Stomach (tissue), 9 donors: ENCODE results near the gene PCDH15. TPM values are rescaled to one million over a fixed set of nuclear protein-coding genes. Genes with fewer than 3 reads are reported as not detected.
"Not testable (repeated sequence)": the region's sequence is repeated elsewhere in the genome, so short reads cannot be mapped to it uniquely, and the experiment has no call there.

Experiments
- DNase-seq, 2 donors: peaks; one replicate each; pipeline versions ENCODE4 v3.0.0 to v3.0.0-alpha.2; 2013 to 2019
- H3K27ac ChIP-seq, 5 donors: fragments of 200-600 bp in 4 of 5; sonication (generic) in 4 of 5; one replicate each; pipeline ENCODE4 v1.5.1; 2013 to 2019; ENCODE audit warnings: mild to moderate bottlenecking in 1 of 5, moderate library complexity in 1 of 5
- H3K27me3 ChIP-seq, 3 donors: fragments of 200-600 bp; sonication (generic); one replicate each; pipeline ENCODE4 v1.5.1; 2017 to 2019; ENCODE audit warnings: mixed run types in 1 of 3
- H3K36me3 ChIP-seq, 4 donors: fragments of 200-600 bp; sonication (generic); 1 replicate in 3 of 4; 2 replicates in 1 of 4; pipeline ENCODE4 v1.5.1; 2016 to 2019
- H3K4me1 ChIP-seq, 4 donors: fragments of 200-600 bp; sonication (generic); one replicate each; pipeline ENCODE4 v1.5.1; 2016 to 2019
- H3K4me3 ChIP-seq, 4 donors: fragments of 200-600 bp; sonication (generic) in 3 of 4; one replicate each; pipeline ENCODE4 v1.5.1; 2016 to 2019; ENCODE audit warnings: mild to moderate bottlenecking in 1 of 4
- H3K9me3 ChIP-seq, 4 donors: fragments of 200-600 bp; sonication (generic); one replicate each; pipeline ENCODE4 v1.5.1; 2016 to 2019
- CTCF ChIP-seq, 7 experiments: fragments of 450-650 bp in 4 of 7; fragments of 200-600 bp in 3 of 7; sonication (generic) in 3 of 7; IDR thresholded peaks; one replicate each; pipeline ENCODE4 v1.5.1; 2016 to 2019; ENCODE audit warnings: antibody characterized with exemption in 7 of 7, control low read depth in 2 of 7, mild to moderate bottlenecking in 1 of 7
- EP300 ChIP-seq: sonication (generic); formaldehyde crosslinking; IDR thresholded peaks from one replicate; pipeline ENCODE4 v1.6.1; 2017; ENCODE audit warnings: antibody characterized with exemption
- POLR2A ChIP-seq, 4 donors: fragments of 450-650 bp; IDR thresholded peaks; one replicate each; pipeline ENCODE4 v1.6.1; 2016; ENCODE audit warnings: antibody characterized with exemption in 4 of 4, control low read depth in 2 of 4, mild to moderate bottlenecking in 1 of 4, moderate library complexity in 1 of 4
- POLR2AphosphoS5 ChIP-seq, 3 donors: sonication (generic); formaldehyde crosslinking; IDR thresholded peaks; one replicate each; pipeline ENCODE4 v1.6.1; 2016; ENCODE audit warnings: antibody characterized with exemption in 3 of 3
- WGBS, 5 donors: extraction: QIAGEN DNeasy Blood & Tissue Kit in 3 of 5; methylation state at CpG; one replicate each; pipeline versions ENCODE4 v1.1.5 to v1.1.7; 2013 to 2018; 5-methylcytosine and 5-hydroxymethylcytosine counted together
- intact Hi-C: fragments of 100-400 bp; cut with DNase I; formaldehyde crosslinking; loops from one replicate; pipeline ENCODE4 v1.15.1; 2023; ENCODE audit warnings: low total_unique reads
- polyA plus RNA-seq, 3 donors: library from polyadenylated mRNA; stranded (reverse); fragments of 200-250 nt; gene quantifications; one replicate each; pipeline ENCODE4 v1.2.3, GENCODE V29; 2013
- total RNA-seq, 5 donors: library from RNA; depleted of rRNA; stranded (reverse); fragments of >200 nt; gene quantifications; one replicate each; pipeline versions ENCODE4 v1.1.0 to v1.2.3, GENCODE V29; 2014 to 2016
- donor health status: healthy with polysubstance abuse.
- donor health status: Bipolar disorder and iron deficiency.
- donor health status: healthy.

Gene PCDH15
- total and polyA plus RNA-seq, 8 donors = 3.7 TPM; not detected in 7

GRCh38 chr10:54402576-54402975 lies 398.5 kb downstream of the PCDH15 start:
- Histone ChIP-seq H3K27me3 (no peaks in the 10 kb centered on the region), H3K9me3 (no peaks in the 10 kb centered on the region), H3K4me1 (no peaks in the 10 kb centered on the region), H3K27ac (no peak overlapping the region), H3K36me3 (no peaks in the 10 kb centered on the region), H3K4me3 (no peak overlapping the region)
- TF ChIP-seq CTCF (IDR thresholded peaks at IDR 0.05) (peak in 2 of 7 experiments; percentile 9 to 28), EP300 (no peak), POLR2A (IDR thresholded peaks at IDR 0.05) (no peak), POLR2AphosphoS5 (IDR thresholded peaks at IDR 0.05) (no peak)
- DNase-seq = peak in 1 of 2 donors; percentile 49
- WGBS, 5 donors = 51 to 62% (median 59%) methylated on average over 1 of the region's 1 CpG
- intact Hi-C loops = no loop called here

GRCh38 chr10:54396031-54396430 lies 405.0 kb downstream of the PCDH15 start:
- Histone ChIP-seq H3K4me3 (no peak overlapping the region), H3K27ac (no peak overlapping the region), H3K27me3 (no peaks in the 10 kb centered on the region), H3K4me1 (no peaks in the 10 kb centered on the region), H3K36me3 (no peaks in the 10 kb centered on the region), H3K9me3 (no peaks in the 10 kb centered on the region)
- intact Hi-C loops = no loop called here
- no peak for TF ChIP-seq CTCF (IDR thresholded peaks at IDR 0.05)
- TF ChIP-seq POLR2A (IDR thresholded peaks at IDR 0.05) = no peak
- TF ChIP-seq EP300 = no peak
- no peak for TF ChIP-seq POLR2AphosphoS5 (IDR thresholded peaks at IDR 0.05)
- 61 to 75% (median 65%) methylated on average over 6 of the region's 6 CpGs for WGBS, 5 donors
- DNase-seq = no peak

GRCh38 chr10:54394598-54394997 lies 406.4 kb downstream of the PCDH15 start:
- H3K4me1 ChIP-seq, H3K4me3 ChIP-seq, DNase-seq, H3K27ac ChIP-seq, intact Hi-C loops, H3K9me3 ChIP-seq, H3K27me3 ChIP-seq, H3K36me3 ChIP-seq: not testable (repeated sequence)
- 70 to 78% (median 75%) methylated on average over 6 of the region's 6 CpGs for WGBS, 5 donors

GRCh38 chr10:54372179-54372578 lies 428.9 kb downstream of the PCDH15 start:
- intact Hi-C loops = no loop called here
- no peaks in the 10 kb centered on the region for H3K9me3 ChIP-seq
- H3K27me3 ChIP-seq = no peaks in the 10 kb centered on the region
- no peaks in the 10 kb centered on the region for H3K36me3 ChIP-seq
- WGBS, 5 donors = 54 to 74% (median 60%) methylated on average over 1 of the region's 1 CpG
- H3K4me1 ChIP-seq = no peaks in the 10 kb centered on the region
- no peak overlapping the region for H3K4me3 ChIP-seq
- TF ChIP-seq POLR2A (IDR thresholded peaks at IDR 0.05) (no peak), EP300 (no peak), POLR2AphosphoS5 (IDR thresholded peaks at IDR 0.05) (no peak), CTCF (IDR thresholded peaks at IDR 0.05) (no peak)
- DNase-seq = no peak
- no peak overlapping the region for H3K27ac ChIP-seq

- intact Hi-C loops = no loop called here
- Histone ChIP-seq H3K27ac (no peak overlapping the region), H3K27me3 (no peaks in the 10 kb centered on the region), H3K4me1 (no peaks in the 10 kb centered on the region), H3K9me3 (no peaks in the 10 kb centered on the region), H3K36me3 (no peaks in the 10 kb centered on the region), H3K4me3 (no peak overlapping the region)
- DNase-seq = no peak
- TF ChIP-seq CTCF (IDR thresholded peaks at IDR 0.05) = no peak
- TF ChIP-seq EP300 = no peak
- TF ChIP-seq POLR2AphosphoS5 (IDR thresholded peaks at IDR 0.05) = no peak
- TF ChIP-seq POLR2A (IDR thresholded peaks at IDR 0.05) = no peak
- WGBS, 5 donors = 74 to 81% (median 81%) methylated on average over 3 of the region's 3 CpGs
These were observed 432.0 kb downstream of the PCDH15 start for GRCh38 chr10:54368984-54369383.
